Mucosa of stomach (tissue), 1 donor: ENCODE results near the gene SCRN2.

Experiments
- H3K27me3 ChIP-seq: one replicate; pipeline ENCODE4 v1.7.0; 2013; ENCODE audit warnings: mild to moderate bottlenecking, low read length; ENCODE audit not compliant: control insufficient read depth, insufficient read depth
- H3K36me3 ChIP-seq: one replicate; pipeline ENCODE4 v1.7.0; 2013; ENCODE audit warnings: low read length; ENCODE audit not compliant: control insufficient read depth, insufficient read depth
- H3K4me1 ChIP-seq: one replicate; pipeline ENCODE4 v1.7.0; 2013; ENCODE audit warnings: mild to moderate bottlenecking, low read length; ENCODE audit not compliant: control insufficient read depth, insufficient read depth
- H3K4me3 ChIP-seq: one replicate; pipeline ENCODE4 v1.7.0; 2013; ENCODE audit warnings: low read length
- H3K9ac ChIP-seq: one replicate; pipeline ENCODE4 v1.7.0; 2013; ENCODE audit warnings: mild to moderate bottlenecking, low read length, moderate library complexity
- H3K9me3 ChIP-seq: one replicate; pipeline ENCODE4 v1.7.0; 2013; ENCODE audit warnings: mild to moderate bottlenecking, low read length, moderate library complexity; ENCODE audit not compliant: control insufficient read depth
- donor health status: Pancreatic carcinoma.

Gene SCRN2

DNA sequence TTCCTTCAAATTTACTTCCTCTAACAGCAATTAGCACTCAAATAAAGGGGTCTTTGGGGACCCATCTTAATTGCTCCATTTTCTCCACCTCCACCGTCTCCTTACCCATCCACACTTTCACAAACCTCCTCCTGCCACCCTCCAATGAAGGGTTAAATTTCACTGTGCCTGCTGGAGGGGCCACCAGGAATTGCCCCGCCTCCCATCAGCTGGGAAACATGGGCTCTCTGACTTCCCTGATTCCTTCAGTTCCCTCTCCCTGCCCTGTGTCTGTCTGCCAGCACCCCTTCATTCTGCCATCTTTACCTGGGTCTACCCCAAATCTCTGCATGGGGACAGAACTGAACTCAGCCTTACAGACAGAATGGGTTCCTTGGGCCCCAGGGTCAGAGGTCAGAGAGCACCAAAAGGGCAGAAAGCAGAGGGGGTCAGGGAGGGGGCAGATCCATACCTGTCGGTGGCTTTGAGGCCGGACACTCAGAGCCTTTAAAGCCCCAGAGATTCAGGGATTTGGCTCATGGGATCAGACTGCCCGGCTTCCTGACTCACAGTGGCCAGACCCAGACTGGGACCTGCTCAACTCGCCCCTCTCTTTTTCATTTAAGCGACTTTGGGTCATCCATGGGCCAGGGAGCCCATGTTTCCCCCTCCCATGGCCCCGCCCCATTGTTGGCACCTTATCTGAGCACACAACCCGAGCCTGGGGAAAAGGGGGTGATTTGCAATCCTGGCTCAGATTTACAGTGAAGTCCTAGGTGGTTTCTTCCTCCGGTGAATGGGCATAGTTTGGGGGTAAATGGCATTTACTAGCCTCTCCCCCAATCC lies 37.3 kb upstream of the SCRN2 start:
- no peak overlapping the region for H3K4me3 ChIP-seq
- peaks cover 46% of the 10 kb centered on the region for H3K27me3 ChIP-seq
- no peak overlapping the region for H3K9ac ChIP-seq
- no peaks in the 10 kb centered on the region for H3K9me3 ChIP-seq
- H3K36me3 ChIP-seq = no peaks in the 10 kb centered on the region
- H3K4me1 ChIP-seq = peaks cover 16% of the 10 kb centered on the region

DNA sequence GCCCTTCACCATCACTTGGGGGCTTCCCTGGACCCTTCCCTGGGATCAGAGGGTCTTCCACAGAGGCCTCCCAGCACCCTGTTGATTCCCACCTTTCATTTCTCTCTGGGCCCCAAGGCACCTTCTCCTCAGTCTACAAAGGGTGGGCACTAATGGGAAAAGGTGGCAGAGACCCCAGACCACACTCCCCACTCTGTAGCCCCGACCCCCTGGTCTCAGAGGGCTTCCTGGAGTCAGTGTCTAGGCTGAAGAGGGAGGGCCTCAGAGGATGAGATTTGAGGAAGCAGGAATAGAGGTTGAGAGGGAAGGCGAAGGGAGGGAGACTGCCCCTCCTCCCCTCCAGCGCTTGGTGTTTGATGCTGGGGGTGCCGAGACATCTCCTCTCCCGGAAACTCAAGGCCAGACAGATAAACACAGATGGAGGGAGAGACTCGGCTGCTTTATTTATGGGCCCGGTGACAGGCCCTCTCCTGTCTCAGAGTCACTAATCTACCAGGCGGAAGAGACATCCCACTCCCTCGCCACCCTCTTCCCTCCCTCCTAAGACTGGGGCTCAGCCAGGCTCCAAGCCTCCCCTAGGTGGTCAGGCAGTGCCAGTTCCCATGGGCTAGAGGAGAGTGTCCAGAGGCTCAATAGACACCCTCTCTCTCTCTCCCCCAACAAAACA lies 36.4 kb upstream of the SCRN2 start:
- no peaks in the 10 kb centered on the region for H3K9me3 ChIP-seq
- peaks cover 12% of the 10 kb centered on the region for H3K4me1 ChIP-seq
- H3K9ac ChIP-seq = no peak overlapping the region
- H3K4me3 ChIP-seq = no peak overlapping the region
- H3K27me3 ChIP-seq = peaks cover 55% of the 10 kb centered on the region
- no peaks in the 10 kb centered on the region for H3K36me3 ChIP-seq

- Histone ChIP-seq H3K36me3 (no peaks in the 10 kb centered on the region), H3K27me3 (peaks cover 73% of the 10 kb centered on the region), H3K9ac (no peak overlapping the region), H3K4me1 (peaks cover 4% of the 10 kb centered on the region), H3K4me3 (no peak overlapping the region), H3K9me3 (no peaks in the 10 kb centered on the region)
These were observed 34.2 kb upstream of the SCRN2 start for GRCh38 chr17:47875011-47875985.

- Histone ChIP-seq H3K9ac (no peak overlapping the region), H3K9me3 (no peaks in the 10 kb centered on the region), H3K36me3 (no peaks in the 10 kb centered on the region), H3K4me1 (peaks cover 4% of the 10 kb centered on the region), H3K4me3 (no peak overlapping the region), H3K27me3 (peaks cover 87% of the 10 kb centered on the region)
These were observed 32.4 kb upstream of the SCRN2 start for GRCh38 chr17:47873200-47874090.

DNA sequence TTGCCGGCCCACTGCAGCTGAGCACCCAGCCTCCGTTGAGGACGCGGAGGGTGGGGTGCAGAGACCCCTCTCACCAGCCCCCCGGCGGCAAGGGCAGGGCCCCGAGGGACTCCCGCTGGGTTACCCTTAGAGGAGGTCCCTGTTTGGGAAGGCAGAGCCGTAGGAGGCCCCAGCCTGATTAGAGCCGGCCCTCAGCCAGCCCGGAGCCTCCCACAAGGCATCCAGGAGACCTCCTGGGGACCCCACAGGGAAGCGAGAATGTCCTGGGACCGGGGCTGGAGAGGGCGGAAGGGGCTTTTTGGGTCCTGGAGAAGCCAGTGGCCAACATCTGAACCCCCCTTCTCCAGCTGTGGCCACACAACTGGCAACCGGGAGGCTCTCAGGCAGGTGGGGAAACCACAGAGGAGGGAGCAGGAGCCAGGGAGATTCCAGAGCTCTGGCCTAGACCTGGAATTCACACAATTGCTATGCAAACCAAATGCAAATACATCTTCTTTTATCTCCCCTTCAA lies 31.6 kb upstream of the SCRN2 start:
- Histone ChIP-seq H3K36me3 (no peaks in the 10 kb centered on the region), H3K9ac (no peak overlapping the region), H3K9me3 (no peaks in the 10 kb centered on the region), H3K4me1 (peaks cover 4% of the 10 kb centered on the region), H3K4me3 (no peak overlapping the region), H3K27me3 (peaks cover 87% of the 10 kb centered on the region)

DNA sequence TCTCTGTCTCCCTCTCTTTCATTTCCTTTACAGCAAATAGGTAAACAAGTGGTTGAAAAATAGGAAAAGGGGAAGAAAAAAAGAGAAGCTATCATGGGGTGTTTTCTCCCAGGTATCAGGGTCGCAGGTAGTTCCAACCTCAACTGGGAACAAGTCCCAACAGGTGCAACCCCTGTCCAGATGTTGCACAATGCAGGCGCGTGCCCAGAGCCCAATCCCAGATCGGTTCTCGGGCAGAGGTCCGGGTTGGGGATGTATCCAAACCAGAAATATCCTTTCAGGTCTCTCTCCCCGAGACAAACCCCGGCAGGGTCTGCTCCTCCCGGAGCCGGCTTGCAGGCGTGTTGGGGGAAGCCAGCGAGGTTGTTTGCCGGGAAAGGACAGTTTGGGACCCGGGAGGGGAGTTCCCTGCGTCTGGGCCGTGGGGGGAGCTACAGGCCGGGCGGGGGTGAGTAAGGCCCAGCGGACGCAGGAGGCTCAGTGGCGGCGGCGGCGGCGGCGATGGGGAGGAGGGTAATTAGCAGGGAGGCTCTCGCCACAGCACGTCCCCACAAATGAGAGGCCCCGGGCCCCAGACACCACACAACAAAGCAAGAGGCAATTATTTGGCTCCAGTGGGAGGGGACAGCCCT lies 31.1 kb upstream of the SCRN2 start:
- Histone ChIP-seq H3K27me3 (peaks cover 87% of the 10 kb centered on the region), H3K4me3 (no peak overlapping the region), H3K4me1 (peaks cover 4% of the 10 kb centered on the region), H3K9me3 (no peaks in the 10 kb centered on the region), H3K36me3 (no peaks in the 10 kb centered on the region), H3K9ac (no peak overlapping the region)

DNA sequence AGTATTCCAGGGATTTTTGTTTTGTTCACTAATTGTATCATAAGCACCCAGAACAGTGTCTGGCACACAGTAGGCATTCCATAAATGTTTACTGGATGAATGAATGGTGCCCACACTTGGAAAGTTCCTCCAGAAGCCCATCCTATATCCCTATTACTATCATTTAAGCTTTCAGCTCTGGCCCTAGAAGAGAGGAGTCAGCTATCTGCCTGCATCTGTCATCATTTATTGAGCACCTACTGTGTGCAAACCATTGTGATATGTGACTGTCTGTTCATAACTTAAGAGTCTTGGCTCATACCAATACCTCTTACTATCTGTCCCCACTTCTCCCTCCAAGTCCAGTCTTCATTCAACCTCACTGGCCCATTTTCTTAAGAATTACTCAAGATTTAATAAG lies 30.0 kb upstream of the SCRN2 start:
- Histone ChIP-seq H3K4me3 (no peak overlapping the region), H3K4me1 (peaks cover 4% of the 10 kb centered on the region), H3K9me3 (no peaks in the 10 kb centered on the region), H3K27me3 (peaks cover 91% of the 10 kb centered on the region), H3K9ac (no peak overlapping the region), H3K36me3 (no peaks in the 10 kb centered on the region)

GRCh38 chr17:47870056-47870455 lies 29.0 kb upstream of the SCRN2 start:
- no peaks in the 10 kb centered on the region for H3K36me3 ChIP-seq
- no peak overlapping the region for H3K4me3 ChIP-seq
- no peak overlapping the region for H3K9ac ChIP-seq
- H3K9me3 ChIP-seq = no peaks in the 10 kb centered on the region
- H3K4me1 ChIP-seq = peaks cover 4% of the 10 kb centered on the region
- peaks cover 88% of the 10 kb centered on the region for H3K27me3 ChIP-seq

GRCh38 chr17:47869114-47869513 lies 28.0 kb upstream of the SCRN2 start:
- peaks cover 85% of the 10 kb centered on the region for H3K27me3 ChIP-seq
- peaks cover 4% of the 10 kb centered on the region for H3K4me1 ChIP-seq
- H3K9ac ChIP-seq = no peak overlapping the region
- no peak overlapping the region for H3K4me3 ChIP-seq
- no peaks in the 10 kb centered on the region for H3K9me3 ChIP-seq
- no peaks in the 10 kb centered on the region for H3K36me3 ChIP-seq

- Histone ChIP-seq H3K9ac (no peak overlapping the region), H3K27me3 (peaks cover 74% of the 10 kb centered on the region), H3K9me3 (no peaks in the 10 kb centered on the region), H3K36me3 (no peaks in the 10 kb centered on the region), H3K4me3 (no peak overlapping the region), H3K4me1 (peaks cover 4% of the 10 kb centered on the region)
These were observed 26.9 kb upstream of the SCRN2 start for GRCh38 chr17:47867813-47868533.
